Hepatic stellate cell (primary cell): ENCODE measurements around the gene ZNF500.
"Not testable (repeated sequence)": the region's sequence is repeated elsewhere in the genome, so short reads cannot be mapped to it uniquely, and the experiment has no call there.

Experiments used
- DNase-seq: peaks from one replicate; pipeline ENCODE4 v3.0.0; 2011; ENCODE audit warnings: low spot score

Gene ZNF500

DNA sequence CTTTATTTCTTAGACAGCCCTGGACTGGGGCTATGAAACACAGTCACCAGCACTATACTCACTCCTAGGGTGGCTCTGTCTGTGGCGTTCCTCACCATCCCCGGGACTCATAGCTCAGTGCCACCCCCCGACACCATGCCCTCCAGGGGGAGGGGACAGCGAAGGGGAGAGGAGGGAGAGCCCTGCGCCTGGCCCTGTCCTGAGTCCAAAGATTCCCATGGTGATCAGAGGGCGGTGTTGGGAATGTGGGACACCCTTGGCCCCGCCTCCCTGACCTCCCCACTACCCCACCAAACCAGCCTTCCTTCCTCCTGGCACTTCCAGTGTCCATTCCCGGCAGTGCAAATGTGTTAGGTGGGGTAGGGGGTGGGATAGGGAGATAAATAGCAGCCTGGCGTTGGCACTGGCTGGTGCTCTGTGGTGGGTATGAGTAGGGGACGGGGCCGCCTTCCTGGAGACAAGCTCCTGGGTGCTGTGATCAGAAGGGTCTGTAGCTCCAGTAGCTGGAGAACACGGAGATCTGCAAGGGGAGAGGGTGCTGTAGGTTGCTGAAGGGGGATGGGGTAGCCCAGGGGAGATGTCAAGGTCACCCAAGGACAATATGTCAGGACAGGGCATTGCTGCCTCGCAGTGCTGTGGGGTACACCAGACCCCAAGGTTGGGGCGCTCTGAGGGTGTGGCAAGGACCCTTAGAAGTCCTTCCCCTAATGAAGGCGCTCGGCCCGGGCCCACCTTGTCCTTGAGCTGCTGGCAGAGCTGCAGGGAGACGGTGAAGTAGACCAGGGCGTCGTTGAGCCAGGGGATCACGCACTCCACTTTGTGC, 30.2 kb upstream of the ZNF500 start:
- no peak for DNase-seq

DNA sequence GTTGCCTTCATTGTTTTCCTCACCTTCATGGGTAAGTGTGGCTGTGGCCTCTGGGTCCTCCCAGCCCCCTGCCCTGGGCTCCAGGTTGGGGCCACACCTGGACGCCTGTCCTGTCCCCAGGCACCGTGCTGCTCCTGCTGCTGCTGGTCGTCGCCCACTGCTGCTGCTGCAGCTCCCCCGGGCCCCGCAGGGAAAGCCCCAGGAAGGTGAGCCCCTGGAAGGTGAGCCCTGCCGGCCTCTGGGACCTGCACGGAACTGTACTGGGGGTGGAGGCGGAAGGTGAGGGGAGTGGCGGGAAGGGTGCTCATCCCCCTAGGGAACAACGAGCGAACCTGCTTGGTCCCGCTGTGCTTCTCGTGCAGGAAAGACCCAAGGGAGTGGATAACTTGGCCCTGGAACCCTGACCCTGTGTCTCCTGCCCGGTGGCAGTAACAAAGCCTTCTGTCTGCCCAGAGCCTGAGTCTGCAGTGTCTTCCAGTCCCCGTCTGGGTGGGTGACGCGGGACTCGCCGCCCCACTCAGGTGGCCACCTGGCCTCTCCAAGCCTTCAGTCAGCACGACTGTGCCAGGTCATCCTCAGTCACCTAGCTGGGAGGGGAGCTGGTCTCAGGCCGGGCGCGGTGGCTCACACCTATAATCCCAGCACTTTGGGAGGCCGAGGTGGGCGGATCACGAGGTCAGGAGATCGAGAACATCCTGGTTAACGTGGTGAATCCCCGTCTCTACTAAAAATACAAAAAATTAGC, 29.0 kb upstream of the ZNF500 start:
- DNase-seq, result no peak

DNA sequence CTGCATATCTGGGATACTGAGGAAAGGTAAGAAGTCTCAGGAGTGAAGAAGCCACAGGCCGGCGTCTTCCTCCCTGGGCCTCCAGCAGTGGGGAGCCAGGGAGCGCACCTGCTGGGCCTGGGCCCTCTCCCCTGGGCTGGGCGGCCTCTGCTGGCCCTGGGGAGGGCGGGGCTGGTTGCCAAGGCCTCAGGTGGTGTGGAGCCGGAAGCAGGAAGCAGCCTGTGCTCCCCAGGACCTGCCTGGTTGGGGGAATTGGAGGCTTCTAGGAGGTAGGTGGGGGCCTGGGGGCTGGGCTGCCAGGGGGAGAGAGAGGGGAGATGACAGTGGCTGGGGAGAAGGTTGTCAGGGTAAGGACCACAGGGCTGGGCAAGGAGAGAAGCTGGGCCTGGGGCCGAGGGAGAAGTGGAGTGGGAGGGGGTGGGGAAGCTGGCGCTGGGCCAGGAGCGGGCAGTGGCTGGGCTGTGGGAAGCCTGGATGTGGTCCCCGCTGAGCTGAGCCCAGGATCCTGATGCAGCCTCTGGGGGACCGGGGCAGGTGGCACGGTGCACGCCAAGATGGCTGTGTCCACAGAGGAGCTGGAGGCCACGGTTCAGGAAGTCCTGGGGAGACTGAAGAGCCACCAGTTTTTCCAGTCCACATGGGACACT, 28.3 kb upstream of the ZNF500 start, which contains the start of gene SMIM22:
Gene SMIM22, plus strand, starts transcription at position 189 of the 647 bp plus-strand sequence. Its CDS starts 366 bp downstream, at position 555.
- no peak for DNase-seq

DNA sequence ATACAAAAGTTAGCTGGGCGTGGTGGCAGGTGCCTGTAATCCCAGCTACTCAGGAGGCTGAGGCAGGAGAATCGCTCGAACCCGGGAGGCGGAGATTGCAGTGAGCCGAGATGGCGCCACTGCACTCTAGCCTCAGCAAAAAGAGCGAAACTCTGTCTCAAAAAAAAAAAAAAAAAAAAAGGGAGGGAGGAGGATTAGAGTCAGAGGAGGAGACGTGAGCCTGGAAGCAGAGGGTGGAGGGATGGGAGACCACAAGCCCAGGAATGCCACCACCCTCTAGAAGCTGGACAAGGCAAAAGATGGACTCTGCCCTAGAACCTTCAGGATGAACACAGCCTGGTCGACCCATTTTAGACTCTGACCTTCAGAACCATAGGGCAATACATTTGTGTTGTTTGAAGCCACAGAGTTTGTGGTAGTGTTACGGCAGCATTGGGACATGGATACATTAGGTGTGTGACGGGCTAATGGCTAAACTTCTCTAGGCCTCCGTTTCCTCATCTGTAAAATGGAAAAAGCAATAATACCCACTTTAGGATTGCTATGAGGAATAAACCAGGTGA, 26.1 kb upstream of the ZNF500 start:
- DNase-seq, result no peak

DNA sequence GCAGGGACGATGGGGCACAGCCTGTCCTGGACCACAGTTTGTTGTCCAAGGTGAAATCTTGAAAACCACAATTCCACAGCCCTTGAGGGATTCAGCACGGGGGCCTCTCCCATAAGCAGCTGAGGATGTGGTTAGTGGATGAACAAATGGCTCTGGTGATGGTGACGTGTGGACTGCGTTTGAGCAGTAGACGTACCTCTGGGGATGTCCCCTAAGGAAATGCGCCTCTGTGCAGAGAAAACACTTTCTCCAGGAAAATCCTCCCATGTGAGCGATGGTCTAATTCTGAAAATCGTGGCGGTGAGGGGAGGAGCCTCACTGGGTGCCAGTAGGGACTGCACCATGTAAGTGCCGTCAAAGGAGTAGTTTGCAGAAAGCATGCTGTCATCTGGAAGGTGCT, 23.9 kb upstream of the ZNF500 start:
- no peak for DNase-seq

DNA sequence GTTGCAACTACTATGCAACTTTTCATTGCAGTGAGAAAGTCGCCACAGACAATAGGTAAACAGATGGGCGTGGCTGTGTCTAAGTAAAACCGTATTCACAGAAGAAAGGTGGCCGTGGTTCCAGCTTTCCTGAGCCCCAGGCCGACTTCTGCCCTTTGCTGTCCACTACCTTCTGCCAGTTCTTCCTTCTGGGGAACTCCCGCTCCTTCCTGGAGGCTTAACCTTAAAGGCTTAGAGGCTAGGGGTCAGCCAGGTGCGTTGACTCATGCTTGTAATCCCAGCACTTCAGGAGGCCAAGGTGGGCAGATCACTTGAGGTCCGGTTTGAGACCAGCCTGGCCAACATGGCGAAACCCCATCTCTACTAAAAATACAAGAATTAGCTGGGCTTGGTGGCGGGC, 23.3 kb upstream of the ZNF500 start:
- DNase-seq, result no peak

DNA sequence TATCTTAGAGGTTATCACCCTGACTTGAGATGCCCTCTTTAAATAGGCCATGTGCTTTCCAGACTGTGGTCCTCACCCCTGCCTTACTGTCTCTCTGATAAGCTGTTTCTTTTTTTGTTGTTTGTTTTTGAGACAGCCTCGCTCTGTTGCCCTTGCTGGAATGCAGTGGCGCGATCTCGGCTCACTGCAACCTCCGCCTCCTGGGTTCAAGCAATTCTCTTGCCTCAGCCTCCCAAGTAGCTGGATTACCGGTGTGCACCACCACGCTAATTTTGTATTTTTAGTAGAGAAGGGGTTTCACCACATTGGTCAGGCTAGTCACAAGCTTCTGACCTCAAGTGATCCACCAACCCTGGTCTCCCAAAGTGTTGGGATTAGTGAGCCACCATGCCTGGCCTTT, 21.9 kb upstream of the ZNF500 start:
- DNase-seq, result no peak

DNA sequence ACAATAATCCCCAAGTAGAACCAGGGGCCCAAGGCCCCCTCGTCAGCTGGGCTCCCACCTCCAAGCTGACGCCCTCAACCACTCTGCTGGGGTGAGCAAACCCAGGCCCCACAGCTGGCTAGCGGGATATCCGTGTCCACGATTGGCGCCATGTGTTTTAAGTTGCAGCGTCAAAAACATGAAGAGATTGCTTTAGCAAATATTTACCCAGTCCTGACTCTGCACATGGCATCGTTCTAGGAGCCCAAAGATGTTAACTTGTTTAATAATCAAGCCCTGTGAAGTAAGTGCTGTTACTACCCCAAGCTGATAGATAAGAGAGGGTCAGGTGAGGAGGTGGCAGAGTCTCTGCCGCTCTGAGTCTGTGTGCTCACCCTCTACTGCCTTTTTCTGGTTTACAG, 21.5 kb upstream of the ZNF500 start:
- DNase-seq, result no peak

DNA sequence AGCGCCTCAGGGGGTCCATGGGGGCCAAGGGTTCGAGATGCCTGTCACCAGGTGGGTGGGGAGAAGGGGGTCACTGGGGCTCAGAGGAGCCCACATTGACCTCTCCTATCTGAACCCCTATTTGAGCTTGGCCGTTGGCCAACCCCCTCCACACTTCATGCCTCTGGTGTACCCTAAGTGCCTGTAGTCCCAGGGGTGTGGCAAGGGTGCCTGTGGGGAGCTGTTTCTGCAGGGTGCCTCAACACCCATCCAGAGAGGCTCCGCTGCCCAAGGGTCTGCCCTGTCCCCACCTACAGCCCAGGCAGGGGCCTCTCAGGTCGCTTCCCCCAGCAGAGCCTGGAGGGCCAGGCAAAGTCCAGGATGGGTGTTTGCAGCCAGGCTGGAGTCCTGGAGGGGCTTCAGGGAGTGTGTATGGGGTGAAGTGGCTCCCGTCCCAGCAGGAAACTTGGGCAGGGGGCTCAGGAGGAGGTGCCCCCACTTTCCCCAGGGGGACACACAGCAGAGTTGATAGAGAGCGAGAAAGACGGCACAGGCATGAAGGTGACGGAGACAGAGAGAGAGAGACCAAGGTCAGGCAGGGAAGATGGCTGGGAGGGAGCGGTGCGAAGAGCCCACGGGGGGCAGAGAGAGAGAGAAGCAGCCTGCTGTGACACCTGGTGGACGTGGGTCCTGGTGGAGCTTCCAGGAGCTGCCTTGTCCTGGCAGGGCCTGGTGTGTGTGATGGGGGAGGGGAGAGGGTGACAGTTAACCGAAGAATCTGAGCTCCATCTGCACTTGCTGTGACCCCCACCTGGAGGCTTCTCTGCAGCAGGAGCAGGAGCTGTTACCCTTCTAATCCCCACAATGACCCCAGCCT, 20.9 kb upstream of the ZNF500 start, which contains the start of gene SEPTIN12:
Gene SEPTIN12, minus strand, starts transcription at position 719 of the 856 bp plus-strand sequence. Its CDS starts 700 bp downstream, at position 19.
- DNase-seq, result no peak

DNA sequence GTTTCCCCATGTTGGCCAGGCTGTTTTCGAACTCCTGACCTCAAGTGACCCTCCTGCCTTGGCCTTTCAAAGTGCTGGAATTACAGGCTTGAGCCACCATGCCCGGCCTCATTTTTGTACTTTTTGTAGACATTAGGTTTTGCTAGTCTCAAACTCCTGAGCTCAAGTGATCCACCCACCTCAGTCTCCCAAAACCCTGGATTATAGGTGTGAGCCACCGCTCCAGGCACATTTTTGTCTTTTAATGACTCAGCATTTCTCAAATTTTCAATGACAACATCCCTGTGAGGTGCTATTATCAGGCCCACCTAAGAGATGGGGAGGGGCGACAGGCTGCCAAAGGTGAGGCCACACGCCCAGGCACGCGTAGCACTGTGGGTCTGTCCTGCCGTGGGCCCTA, 20.1 kb upstream of the ZNF500 start:
- DNase-seq, result no peak

DNA sequence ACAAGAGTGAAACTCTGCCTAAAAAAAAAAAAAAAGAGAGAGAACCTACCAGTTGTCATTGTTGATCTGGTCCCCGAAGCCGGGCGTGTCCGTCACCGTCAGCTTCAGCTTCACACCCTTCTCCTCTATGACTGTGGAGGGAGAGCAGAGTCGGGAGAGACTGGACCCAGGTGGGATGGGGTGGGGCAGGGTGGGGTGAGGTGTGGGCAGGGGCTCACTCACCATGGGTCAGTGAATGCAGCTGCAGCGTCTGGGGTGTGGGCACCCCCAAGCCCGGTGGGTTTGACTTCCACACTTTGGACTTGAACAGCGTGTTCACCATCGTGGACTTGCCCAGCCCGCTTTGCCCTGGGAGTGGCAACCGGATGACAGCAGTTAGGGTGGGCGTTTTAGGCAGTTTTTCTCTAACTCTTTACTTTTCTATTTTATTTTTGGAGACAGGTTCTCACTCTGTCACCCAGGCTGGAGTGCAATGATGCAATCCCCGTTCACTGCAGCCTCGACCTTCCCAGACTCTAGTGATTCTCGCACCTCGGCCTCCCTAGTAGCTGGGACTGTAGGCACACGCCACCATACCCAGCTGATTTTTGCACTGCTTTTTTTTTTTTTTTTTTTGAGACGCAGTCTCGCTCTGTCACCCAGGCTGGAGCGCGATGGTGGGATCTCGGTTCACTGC, 18.9 kb upstream of the ZNF500 start:
- no peak for DNase-seq

DNA sequence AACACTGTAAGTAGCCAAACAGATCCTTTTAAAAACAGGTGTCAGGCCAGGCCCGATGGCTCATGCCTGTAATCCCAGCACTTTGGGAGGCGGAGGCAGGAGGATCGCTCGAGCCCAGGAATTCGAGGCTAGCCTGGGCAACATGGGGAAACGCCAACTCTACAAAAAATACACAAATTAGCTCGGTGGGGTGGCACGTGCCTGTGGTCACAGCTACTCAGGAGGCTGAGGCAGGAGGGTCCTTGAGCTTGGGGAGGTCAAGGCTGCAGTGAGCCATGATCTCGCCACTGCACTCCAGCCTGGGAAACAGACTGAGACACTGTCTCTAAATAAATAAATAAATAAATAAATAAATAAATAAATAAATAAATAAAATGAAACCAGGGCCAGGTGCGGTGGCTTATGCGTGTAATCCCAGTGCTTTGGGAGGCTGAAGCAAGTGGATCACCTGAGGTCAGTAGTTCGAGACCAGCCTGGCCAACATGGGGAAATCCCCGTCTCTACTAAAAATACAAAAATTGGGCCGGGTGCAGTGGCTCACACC, 17.6 kb upstream of the ZNF500 start:
- not testable (repeated sequence) for DNase-seq

DNA sequence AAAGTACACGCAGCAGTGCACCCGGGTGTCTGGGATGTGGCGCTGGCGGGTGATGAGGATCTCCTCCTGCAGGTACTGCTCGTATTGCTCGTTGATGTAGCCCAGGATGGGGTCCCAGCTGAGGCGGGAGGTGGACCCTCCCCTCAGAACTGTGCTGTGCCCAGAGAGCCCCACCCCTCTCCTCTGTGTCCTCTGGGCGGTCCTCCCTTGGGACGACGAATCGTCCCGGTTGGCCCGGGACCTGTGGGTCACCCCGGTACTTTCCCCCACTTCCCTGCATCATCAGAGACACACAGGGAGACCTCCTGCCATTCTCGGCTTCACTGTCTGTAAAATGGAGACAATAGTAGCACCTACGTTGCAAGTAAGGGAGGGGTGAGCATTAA, 17.0 kb upstream of the ZNF500 start:
- no peak for DNase-seq

DNA sequence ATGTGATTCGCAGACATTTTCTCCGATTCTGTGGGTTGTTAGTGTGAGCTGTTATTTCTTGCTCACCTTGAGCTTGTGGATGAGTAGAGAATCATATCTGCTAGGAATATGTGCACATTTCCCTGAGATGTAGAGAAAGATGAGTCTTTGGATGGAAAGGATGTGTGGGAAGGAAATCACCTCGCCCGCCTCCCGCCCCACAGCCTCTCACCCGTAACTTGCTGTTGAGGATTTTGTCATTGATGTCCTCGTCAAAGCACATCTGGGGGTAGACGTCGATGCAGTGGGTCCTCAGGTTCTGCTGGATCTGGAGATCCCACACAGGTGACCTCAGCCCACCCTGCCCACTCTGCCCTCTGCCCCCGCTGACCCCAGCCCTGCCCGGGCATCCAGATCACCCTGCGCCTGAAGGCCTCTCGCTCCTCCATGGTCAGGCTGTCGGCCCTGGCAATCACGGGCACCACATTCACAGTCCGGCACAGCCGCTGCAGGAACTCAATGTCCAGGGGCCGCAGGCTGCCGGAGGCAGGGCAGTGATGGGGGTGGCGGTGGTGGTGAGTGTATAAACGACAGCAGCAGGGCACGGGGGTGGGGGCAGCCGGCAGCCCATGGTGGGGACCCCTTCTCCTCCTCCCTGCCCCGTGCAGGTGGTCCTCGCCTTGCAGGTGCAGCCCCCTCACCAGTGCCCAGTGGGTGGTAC, 16.4 kb upstream of the ZNF500 start:
- DNase-seq, result no peak

DNA sequence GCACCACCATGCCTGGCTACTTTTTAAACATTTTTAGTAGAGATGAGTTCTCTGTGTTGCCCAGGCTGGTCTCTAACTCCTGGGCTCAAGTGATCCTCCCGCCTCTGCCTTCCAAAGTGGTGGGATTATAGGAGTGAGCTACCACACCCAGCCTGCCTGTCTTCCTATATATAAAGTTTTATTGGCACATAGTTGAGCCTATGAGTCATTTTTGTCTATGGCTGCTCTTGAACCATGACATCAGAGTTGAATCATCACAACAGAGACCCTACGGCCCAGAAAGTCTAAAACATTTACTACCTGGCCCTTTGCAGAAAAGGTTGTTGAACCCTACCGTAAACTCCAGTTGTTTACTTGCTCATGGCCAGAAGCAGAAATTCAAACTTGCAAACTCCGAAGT, 13.3 kb upstream of the ZNF500 start:
- no peak for DNase-seq

DNA sequence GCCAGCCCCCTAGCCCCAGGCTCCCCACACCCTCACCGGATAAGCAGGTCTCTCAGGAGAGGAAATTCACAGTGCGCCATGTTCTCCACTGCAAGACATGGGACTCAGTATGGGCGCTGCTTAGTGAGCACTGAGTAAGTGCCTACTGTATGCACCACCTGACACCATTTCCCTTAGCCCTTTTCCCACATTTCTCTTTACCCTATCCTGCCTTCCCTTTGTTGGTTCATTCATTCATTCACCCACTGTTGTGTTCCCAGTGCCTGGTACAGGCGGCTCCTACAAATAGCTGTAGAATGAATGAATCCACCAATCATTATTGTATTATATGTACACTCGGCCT, 11.1 kb upstream of the ZNF500 start:
- no peak for DNase-seq

DNA sequence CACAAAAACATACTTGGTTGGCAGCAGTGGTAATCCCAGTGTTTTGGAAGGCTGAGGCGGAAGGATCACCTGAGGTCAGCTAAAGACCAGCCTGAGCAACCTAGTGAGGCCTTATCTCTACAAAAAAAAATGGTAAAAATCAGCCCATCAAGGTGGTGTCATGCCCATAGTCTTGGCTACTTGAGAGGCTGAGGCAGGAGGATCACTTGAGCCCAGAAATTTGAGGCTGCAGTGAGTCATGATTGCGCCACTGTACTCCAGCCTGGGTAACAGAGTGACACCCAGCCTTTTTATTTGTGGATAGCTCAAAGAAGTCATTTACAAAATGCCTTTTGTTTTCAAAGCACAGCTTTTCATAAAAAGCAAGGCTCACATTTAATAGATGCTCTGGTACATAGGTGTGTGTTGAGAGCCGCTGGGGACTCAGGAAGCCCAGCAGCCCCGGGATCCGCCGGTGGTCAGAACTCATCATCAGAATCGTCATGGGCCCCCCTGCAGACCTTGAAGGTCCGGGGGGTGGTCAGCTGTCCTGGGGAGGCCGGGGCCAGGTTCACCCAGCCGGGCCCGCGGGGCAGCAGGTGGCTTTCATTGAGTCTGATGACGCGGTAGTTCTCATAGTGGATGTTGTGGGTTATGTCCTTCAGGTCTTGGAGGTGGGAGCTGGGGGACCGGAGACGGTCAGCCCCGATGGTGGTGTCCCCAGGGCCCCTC, 10.5 kb upstream of the ZNF500 start:
- DNase-seq, result no peak

DNA sequence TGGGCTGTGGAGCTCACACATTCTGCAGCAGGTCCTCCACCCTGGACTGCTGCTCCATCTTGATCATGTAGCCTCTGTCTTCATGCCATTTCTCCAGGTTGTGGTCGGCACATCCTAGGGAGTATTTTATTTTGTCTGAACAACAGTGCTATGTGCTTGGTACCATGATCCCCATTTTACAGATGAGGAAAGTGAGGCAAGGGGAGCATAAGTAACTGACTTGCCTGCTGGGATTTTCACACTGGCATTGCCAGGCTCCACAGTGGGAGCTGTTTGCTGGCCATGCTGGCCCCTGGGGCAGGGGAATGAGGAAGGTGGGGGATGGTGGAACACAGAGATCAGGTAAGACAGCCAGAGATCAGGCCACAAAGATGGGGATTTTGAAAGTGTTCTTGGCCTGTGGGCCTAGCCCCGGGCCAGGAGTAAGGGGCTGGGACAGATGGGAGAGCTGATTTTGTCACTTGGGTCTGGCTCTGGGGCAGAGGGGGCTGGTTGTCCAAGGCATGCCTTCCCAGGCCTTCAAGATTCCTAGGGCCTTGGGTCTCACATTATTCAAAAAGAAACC, 9.3 kb upstream of the ZNF500 start:
- no peak for DNase-seq

DNA sequence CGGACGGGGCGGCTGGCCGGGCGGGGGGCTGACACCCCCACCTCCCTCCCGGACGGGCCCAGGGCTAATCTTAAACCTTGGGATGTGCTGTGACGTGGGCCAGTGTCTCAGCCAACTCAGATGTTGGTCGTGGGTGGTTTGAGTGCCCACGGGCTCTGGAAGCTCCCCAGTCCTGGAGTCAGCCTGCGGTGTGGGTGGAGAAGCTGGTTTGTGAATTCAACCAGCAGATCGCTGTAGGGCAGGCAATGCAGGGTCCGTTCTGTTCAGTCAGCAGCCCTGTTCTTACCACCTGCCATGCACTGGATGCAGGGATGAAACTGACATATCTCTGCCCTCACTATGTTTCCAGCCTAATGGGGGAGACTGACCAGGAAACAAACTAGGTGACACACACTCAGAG, 8.0 kb upstream of the ZNF500 start:
- no peak for DNase-seq
